ENCODE measurements around the gene UBC. TPM values are rescaled to one million over a fixed set of nuclear protein-coding genes. Genes with fewer than 3 reads are reported as not detected.

The UBC gene
- total and polyA plus RNA-seq, 9 of the 15 experiments (the other 6 are each of a cell fraction or from before 2014, with no cell fraction given), result 533 to 1,153 (median 813) TPM

- TF ChIP-seq ZNF609 (CRISPR knock-in tag; IDR thresholded peaks at IDR 0.05; ENCODE audit: borderline replicate concordance) (no peak), ZNF655 (CRISPR knock-in tag; IDR thresholded peaks at IDR 0.05) (no peak), HNRNPH1 (optimal IDR thresholded peaks at IDR 0.05; ENCODE audit: low read depth, low read length) (no peak), TEAD2 (tag; IDR thresholded peaks at IDR 0.05) (0 out of 2 replicates have a peak, but pooled peaks have one; percentile 46), RCOR1 (IDR thresholded peaks at IDR 0.05; ENCODE audit: borderline replicate concordance in 1 of 2, low read depth in 2 of 2, low read length in 2 of 2) (no peak), FOS (IDR thresholded peaks at IDR 0.05; ENCODE audit: extremely low read depth, insufficient read length) (no peak), SAFB2 (IDR thresholded peaks at IDR 0.05; ENCODE audit: borderline replicate concordance, low read depth, low read length, severe bottlenecking) (no peak), ETS2 (tag; IDR thresholded peaks at IDR 0.05; ENCODE audit: borderline replicate concordance, poor library complexity, severe bottlenecking) (no peak), BRF2 (IDR thresholded peaks at IDR 0.05; ENCODE audit: borderline replicate concordance, insufficient read depth, insufficient read length) (no peak), ZKSCAN1 (IDR thresholded peaks at IDR 0.05; ENCODE audit: low read depth, low read length) (no peak; the same call in 1 of the 2 replicates), PHTF2 (CRISPR knock-in tag; IDR thresholded peaks at IDR 0.05) (no peak), YY1 (IDR thresholded peaks at IDR 0.05; ENCODE audit: borderline replicate concordance in 1 of 3, control insufficient read depth in 1 of 3, extremely low read depth in 1 of 3, insufficient read depth in 3 of 3, insufficient read length in 1 of 3, insufficient replicate concordance in 2 of 3, low read depth in 1 of 3, low read length in 2 of 3) (no peak), ELK1 (CRISPR knock-in tag; IDR thresholded peaks at IDR 0.05) (no peak), ZBTB43 (CRISPR knock-in tag; IDR thresholded peaks at IDR 0.05) (no peak)
Observed at GRCh38 chr12:124867401-124867930, 47.0 kb downstream of the UBC start (continued).

All from K562 (cell line).